K562 (cell line): ENCODE measurements around the gene HMX3. TPM values are rescaled to one million over a fixed set of nuclear protein-coding genes. Genes with fewer than 3 reads are reported as not detected.

ENCODE experiments used
- BHLHE40 ChIP-seq: IDR thresholded peaks from 2 replicates; pipeline ENCODE4 v1.6.1; 2011; ENCODE audit warnings: low read length, improper control_type of control experiment
- CBX2 ChIP-seq: fragments of 200-600 bp; sonication (generic); IDR thresholded peaks from one replicate; pipeline ENCODE4 v1.6.1; 2012; ENCODE audit warnings: mild to moderate bottlenecking, low read length, inconsistent platforms; ENCODE audit not compliant: insufficient read depth, poor library complexity, severe bottlenecking
- CHAMP1 ChIP-seq: fragments of 450-650 bp; IDR thresholded peaks from 2 replicates; pipeline ENCODE4 v1.6.1; 2016; ENCODE audit warnings: mild to moderate bottlenecking
- DPF2 ChIP-seq: fragments of 450-650 bp; IDR thresholded peaks from 2 replicates; pipeline ENCODE4 v1.6.1; 2016
- E2F1 ChIP-seq: sonication (generic); formaldehyde crosslinking; IDR thresholded peaks from 2 replicates; pipeline ENCODE4 v1.8.1; 2023; ENCODE audit warnings: mild to moderate bottlenecking, missing genetic modification reagents, moderate library complexity
- HMG20A ChIP-seq: fragments of 450-650 bp; formaldehyde crosslinking; conservative IDR thresholded peaks from 2 replicates; pipeline ENCODE4 v1.4.0; 2020; ENCODE audit warnings: mild to moderate bottlenecking, mixed read lengths
- JUNB ChIP-seq: fragments of 450-650 bp; formaldehyde crosslinking; conservative IDR thresholded peaks from 2 replicates; pipeline ENCODE4 v1.4.0; 2020; ENCODE audit warnings: mild to moderate bottlenecking
- KDM4B ChIP-seq, 2 experiments: fragments of 450-650 bp in 1 of 2; sonication (generic) in 1 of 2; IDR thresholded peaks; 2 replicates each; pipeline ENCODE4 v1.6.1; 2016 to 2017; ENCODE audit warnings: borderline replicate concordance in 2 of 2, antibody characterized with exemption in 1 of 2, low read depth in 1 of 2, mild to moderate bottlenecking in 1 of 2
- KLF13 ChIP-seq: fragments of 450-650 bp; IDR thresholded peaks from 2 replicates; pipeline ENCODE4 v1.6.1; 2016; ENCODE audit warnings: missing genetic modification characterization, low read depth, mild to moderate bottlenecking, missing compliant biosample characterization, moderate library complexity, borderline replicate concordance
- LARP7 ChIP-seq: fragments of 450-650 bp; IDR thresholded peaks from 2 replicates; pipeline ENCODE4 v1.6.1; 2016
- MYNN ChIP-seq, 2 experiments: sonication (generic); formaldehyde crosslinking in 1 of 2; IDR thresholded peaks; 2 replicates each; pipeline versions ENCODE4 v1.5.0 to v1.6.1; 2016 to 2020; ENCODE audit warnings: antibody characterized with exemption in 1 of 2, missing genetic modification reagents in 1 of 2
- NFRKB ChIP-seq: fragments of 450-650 bp; IDR thresholded peaks from 2 replicates; pipeline ENCODE4 v1.6.1; 2016; ENCODE audit warnings: low read depth
- NR4A1 ChIP-seq, 2 experiments: fragments of 250-450 bp in 1 of 2; fragments of 450-650 bp in 1 of 2; sonication (Bioruptor Pico) in 1 of 2; IDR thresholded peaks; 2 replicates each; pipeline versions ENCODE4 v1.4.0 to v1.6.1; 2016 to 2020; ENCODE audit warnings: mild to moderate bottlenecking in 2 of 2, missing compliant biosample characterization in 1 of 2, missing genetic modification characterization in 1 of 2, moderate library complexity in 1 of 2
- PCBP2 ChIP-seq: fragments of 200-400 bp; formaldehyde crosslinking; IDR thresholded peaks from 2 replicates; pipeline ENCODE4 v1.6.1; 2018; ENCODE audit warnings: low read length, low read depth, mild to moderate bottlenecking, moderate library complexity; ENCODE audit not compliant: poor library complexity, severe bottlenecking
- POLR2H ChIP-seq: IDR thresholded peaks from 2 replicates; pipeline ENCODE4 v1.6.1; 2016; ENCODE audit warnings: missing genetic modification characterization, low read depth, mild to moderate bottlenecking, control low read depth, missing compliant biosample characterization, moderate library complexity
- SAFB2 ChIP-seq: fragments of 200-400 bp; formaldehyde crosslinking; IDR thresholded peaks from 2 replicates; pipeline ENCODE4 v1.6.1; 2018; ENCODE audit warnings: borderline replicate concordance, low read length, low read depth, moderate library complexity; ENCODE audit not compliant: severe bottlenecking
- TRIM28 ChIP-seq: fragments of 450-650 bp; IDR thresholded peaks from 2 replicates; pipeline ENCODE4 v1.6.1; 2017
- ZNF282 ChIP-seq: sonication (generic); formaldehyde crosslinking; IDR thresholded peaks from 2 replicates; pipeline ENCODE4 v1.8.1; 2023; ENCODE audit warnings: missing genetic modification reagents
- ZNF3 ChIP-seq: fragments of 250-450 bp; sonication (Bioruptor Pico); IDR thresholded peaks from 2 replicates; pipeline ENCODE4 v1.5.0; 2021; ENCODE audit warnings: mild to moderate bottlenecking, moderate library complexity
- ZNF311 ChIP-seq: fragments of 250-450 bp; sonication (Bioruptor Pico); IDR thresholded peaks from 2 replicates; pipeline ENCODE4 v1.4.0; 2020; ENCODE audit warnings: mild to moderate bottlenecking, moderate library complexity
- ZNF436 ChIP-seq: fragments of 250-450, 450-650 bp; sonication (Bioruptor Pico); formaldehyde crosslinking; IDR thresholded peaks from 2 replicates; pipeline ENCODE4 v1.7.0; 2020; ENCODE audit warnings: mild to moderate bottlenecking
- polyA plus RNA-seq, 8 experiments: library from polyadenylated mRNA; depleted of rRNA in 4 of 8; stranded (reverse) in 5 of 8; unstranded in 3 of 8; fragments of >200 nt; fragmentation: Nextera tagmentation in 2 of 8; fragmentation: Illumina TruSeq in 1 of 8; extraction: Ambion mirVana in 2 of 8; extraction: Trizol in 1 of 8; gene quantifications; 2 replicates each; pipeline versions ENCODE4 v1.2.1 to v1.2.3, GENCODE V29; 2011 to 2014; ENCODE audit warnings: inconsistent platforms in 1 of 8, missing spikeins in 1 of 8
- total RNA-seq, 7 experiments: library from RNA; depleted of rRNA in 6 of 7; stranded (reverse); fragments of >200 nt in 6 of 7; fragmentation: Illumina TruSeq in 2 of 7; extraction: Trizol in 2 of 7; gene quantifications; 2 replicates each; pipeline versions ENCODE4 v1.2.1 to v1.2.3, GENCODE V29; 2011 to 2021; ENCODE audit warnings: low replicate concordance in 1 of 7
- TF ChIP-seq, protein P1 (sequence below): sonication (generic); formaldehyde crosslinking; IDR thresholded peaks from 2 replicates; pipeline ENCODE4 v1.8.0; 2022; ENCODE audit warnings: missing genetic modification reagents, mild to moderate bottlenecking, moderate library complexity, borderline replicate concordance
- TF ChIP-seq, protein P2 (sequence below): fragments of 250-450 bp; sonication (Bioruptor Pico); IDR thresholded peaks from 2 replicates; pipeline ENCODE4 v1.5.0; 2021

HMX3 gene
- total and polyA plus RNA-seq, 9 of the 15 experiments (the other 6 are each of a cell fraction or from before 2014, with no cell fraction given), result 0.55 to 43.5 (median 7.4) TPM; not detected in 2

DNA sequence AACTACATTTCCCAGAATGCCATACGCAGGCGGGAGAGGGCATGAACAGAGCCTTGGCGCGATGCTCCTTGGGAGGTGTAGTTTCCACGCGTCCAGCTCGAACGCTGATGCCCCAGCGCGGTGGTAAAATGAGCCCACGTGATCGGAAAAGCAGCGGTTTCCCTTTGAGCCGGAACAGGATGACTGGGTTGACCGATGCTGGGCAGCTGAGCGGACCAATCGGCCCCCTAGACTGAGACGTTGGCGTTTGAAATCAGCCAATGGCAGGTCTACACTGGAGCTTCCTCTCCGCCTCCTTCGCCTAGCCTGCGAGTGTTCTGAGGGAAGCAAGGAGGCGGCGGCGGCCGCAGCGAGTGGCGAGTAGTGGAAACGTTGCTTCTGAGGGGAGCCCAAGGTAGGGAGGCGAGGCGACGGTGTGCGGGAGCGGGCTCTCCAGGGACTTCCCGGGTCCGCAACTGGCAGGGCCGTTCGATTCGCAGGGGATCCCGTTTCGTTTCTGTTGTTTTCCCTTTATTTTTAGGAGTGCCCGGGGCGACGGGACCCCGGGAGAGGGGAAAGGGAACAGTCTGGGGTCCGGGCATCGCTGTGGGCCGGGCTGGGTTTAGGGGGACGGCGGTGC lies 18.4 kb downstream of the HMX3 start, which contains the start of gene BUB3 (continued):
- TF ChIP-seq KDM4B (IDR thresholded peaks at IDR 0.05; ENCODE audit: borderline replicate concordance in 2 of 2, low read depth in 1 of 2) (peak in 1 of 2 experiments; percentile 51; a peak in 1 of 4 replicates), JUNB (no peak), TRIM28 (no peak), ZNF3 (CRISPR knock-in tag) (no peak), BHLHE40 (peak; percentile 53; the same call in 1 of the 2 replicates), POLR2H (tag) (peak; percentile 66), MYNN (IDR thresholded peaks at IDR 0.05) (no peak), MYNN (CRISPR knock-in tag; IDR thresholded peaks at IDR 0.05) (no peak), ZNF311 (no peak), CBX2 (no peak), SAFB2 (no peak), E2F1 (CRISPR knock-in tag) (no peak), ZNF282 (CRISPR knock-in tag) (no peak), NFRKB (peak; percentile 86), NR4A1 (CRISPR knock-in tag; IDR thresholded peaks at IDR 0.05) (no peak), NR4A1 (tag; IDR thresholded peaks at IDR 0.05) (no peak), PCBP2 (no peak), LARP7 (no peak), DPF2 (no peak), ZNF436 (no peak), HMG20A (CRISPR knock-in tag) (no peak), KLF13 (no peak), CHAMP1 (no peak)
- TF ChIP-seq, protein P1, sequence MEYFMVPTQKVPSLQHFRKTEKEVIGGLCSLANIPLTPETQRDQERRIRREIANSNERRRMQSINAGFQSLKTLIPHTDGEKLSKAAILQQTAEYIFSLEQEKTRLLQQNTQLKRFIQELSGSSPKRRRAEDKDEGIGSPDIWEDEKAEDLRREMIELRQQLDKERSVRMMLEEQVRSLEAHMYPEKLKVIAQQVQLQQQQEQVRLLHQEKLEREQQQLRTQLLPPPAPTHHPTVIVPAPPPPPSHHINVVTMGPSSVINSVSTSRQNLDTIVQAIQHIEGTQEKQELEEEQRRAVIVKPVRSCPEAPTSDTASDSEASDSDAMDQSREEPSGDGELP (CRISPR knock-in tag), result peak; percentile 80; the same call in 1 of the 2 replicates
- TF ChIP-seq, protein P2, sequence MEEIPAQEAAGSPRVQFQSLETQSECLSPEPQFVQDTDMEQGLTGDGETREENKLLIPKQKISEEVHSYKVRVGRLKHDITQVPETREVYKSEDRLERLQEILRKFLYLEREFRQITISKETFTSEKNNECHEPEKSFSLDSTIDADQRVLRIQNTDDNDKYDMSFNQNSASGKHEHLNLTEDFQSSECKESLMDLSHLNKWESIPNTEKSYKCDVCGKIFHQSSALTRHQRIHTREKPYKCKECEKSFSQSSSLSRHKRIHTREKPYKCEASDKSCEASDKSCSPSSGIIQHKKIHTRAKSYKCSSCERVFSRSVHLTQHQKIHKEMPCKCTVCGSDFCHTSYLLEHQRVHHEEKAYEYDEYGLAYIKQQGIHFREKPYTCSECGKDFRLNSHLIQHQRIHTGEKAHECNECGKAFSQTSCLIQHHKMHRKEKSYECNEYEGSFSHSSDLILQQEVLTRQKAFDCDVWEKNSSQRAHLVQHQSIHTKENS (CRISPR knock-in tag), result no peak
